ENCODE data around the gene MAT2A. TPM values are rescaled to one million over a fixed set of nuclear protein-coding genes. Genes with fewer than 3 reads are reported as not detected.

The MAT2A gene
- total RNA-seq, 1 experiment from 2014 or later: 444 TPM

DNA sequence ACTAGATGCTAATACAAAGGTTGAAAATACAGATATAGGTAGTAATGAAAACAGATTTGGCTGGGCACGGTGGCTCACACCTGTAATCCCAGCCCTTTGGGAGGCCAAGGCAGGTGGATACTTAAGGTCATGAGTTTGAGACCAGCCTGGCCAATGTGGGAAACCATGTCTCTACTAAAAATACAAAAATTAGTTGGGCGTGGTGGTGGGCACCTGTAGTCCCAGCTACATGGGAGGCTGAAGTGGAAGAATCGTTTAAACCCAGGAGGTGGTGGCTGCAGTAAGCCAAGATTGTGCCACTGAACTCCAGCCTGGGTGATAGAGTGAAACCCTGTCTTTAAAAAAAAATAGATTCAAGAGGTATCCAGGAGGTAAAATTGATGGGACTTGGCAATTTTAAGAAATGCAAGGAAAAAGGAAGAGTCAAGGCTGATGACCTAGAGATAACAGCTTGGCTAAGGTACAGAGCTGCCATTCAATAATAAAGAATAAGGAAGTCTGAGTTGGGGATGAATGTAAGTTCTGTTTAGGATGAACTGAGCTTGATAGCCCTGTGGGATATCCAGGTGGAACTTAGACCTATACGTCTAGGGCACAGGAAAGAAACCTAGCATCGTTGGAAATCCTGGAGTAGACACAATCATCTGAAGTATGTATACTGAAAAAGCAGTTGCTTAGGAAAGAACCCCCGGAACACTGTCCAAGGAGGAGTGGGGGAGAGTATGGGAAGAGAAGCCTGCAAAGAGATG, 9.1 kb downstream of the MAT2A start:
- H3K27ac ChIP-seq (ENCODE audit: low read depth, low read length): no peak overlapping the region
- DNase-seq (ENCODE audit: low read depth, low spot score) (no peak), ATAC-seq (no peak)
- H2AFZ ChIP-seq (ENCODE audit: low read depth, low read length, poor library complexity, severe bottlenecking): no peak overlapping the region
- TF ChIP-seq SRF (IDR thresholded peaks at IDR 0.05; ENCODE audit: low read depth) (no peak), POLR2AphosphoS5 (IDR thresholded peaks at IDR 0.05; ENCODE audit: low read depth, low read length) (0 out of 2 replicates have a peak, but pooled peaks have one; percentile 2)
- no peaks in the 10 kb centered on the region for H3K9me3 ChIP-seq (ENCODE audit: control insufficient read depth in 1 of 2, insufficient read depth in 1 of 2, low read depth in 1 of 2, low read length in 2 of 2)
- H3K9ac ChIP-seq (ENCODE audit: low read length): no peak overlapping the region
- no peaks in the 10 kb centered on the region for H3K27me3 ChIP-seq (ENCODE audit: insufficient read depth, low read length)
- H4K20me1 ChIP-seq (ENCODE audit: insufficient read depth): peaks cover 10% of the 10 kb centered on the region; the same call in 1 of the 2 replicates
- peaks cover 16 to 56% of the 10 kb centered on the region in 2 experiments; a peak in 3 of 4 replicates for H3K36me3 ChIP-seq (ENCODE audit: control insufficient read depth in 1 of 2, insufficient read depth in 2 of 2, low read length in 2 of 2)
- H3K79me2 ChIP-seq (ENCODE audit: insufficient read depth, low read length): peaks cover 6% of the 10 kb centered on the region
- no TSS peak for BruUV-seq (replicated peaks)
- peaks cover 0 to 9% of the 10 kb centered on the region in 2 experiments; a peak in 1 of 4 replicates for H3K4me1 ChIP-seq (ENCODE audit: control insufficient read depth in 1 of 2, insufficient read depth in 2 of 2, low read length in 2 of 2)
- ChIA-PET CTCF (interaction anchor here (0.9 to 5.0 kb wide), 3 partner anchors 9 to 128 kb away, joined by 3 to 118 read pairs (median 3); partner anchors contain the start of genes MAT2A and SH2D6), POLR2A (interaction anchor here (1.1 to 15.3 kb wide), 8 partner anchors 8 to 157 kb away, joined by 3 to 236 read pairs (median 3); partner anchors contain the start of genes MAT2A and SH2D6), RAD21 (ENCODE audit: low non-redundant PET in 1 of 2, low total read pairs in 2 of 2, uncharacterized antibody in 2 of 2, unreplicated experiment in 2 of 2) (interaction anchor here in 1 of 2 experiments (1.4 kb wide), 1 partner anchor 128 kb away, joined by 3 read pairs; no protein-coding TSS in a partner anchor)
- H3K4me2 ChIP-seq (ENCODE audit: low read length): no peak overlapping the region
- no peak overlapping the region for H3K4me3 ChIP-seq (replicated peaks in 1 of 2; ENCODE audit: low read depth in 1 of 2, low read length in 2 of 2)
- no peaks in the 10 kb centered on the region for H3K9me2 ChIP-seq (ENCODE audit: insufficient read depth)
- intact Hi-C loops (cut with micrococcal nuclease): no loop called here

DNA sequence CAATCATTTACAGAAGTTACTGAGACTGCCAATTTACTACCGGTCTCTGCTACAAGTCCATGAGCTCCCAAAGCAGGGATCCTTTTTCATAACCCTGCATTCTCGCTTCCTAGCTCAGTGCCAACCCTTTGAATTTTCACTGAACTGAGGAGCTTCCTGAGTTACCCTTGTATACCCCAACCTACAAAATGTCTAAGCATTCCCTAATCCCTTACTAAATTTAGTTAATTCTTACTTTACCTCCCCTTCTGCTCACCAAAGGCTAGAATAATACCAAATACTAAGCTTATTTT, 9.6 kb downstream of the MAT2A start:
- Histone ChIP-seq H3K36me3 (ENCODE audit: control insufficient read depth in 1 of 2, insufficient read depth in 2 of 2, low read length in 2 of 2) (peaks cover 14 to 54% of the 10 kb centered on the region in 2 experiments; a peak in 3 of 4 replicates), H3K9me3 (ENCODE audit: control insufficient read depth in 1 of 2, insufficient read depth in 1 of 2, low read depth in 1 of 2, low read length in 2 of 2) (no peaks in the 10 kb centered on the region), H3K27ac (ENCODE audit: low read depth, low read length) (no peak overlapping the region), H3K4me1 (ENCODE audit: control insufficient read depth in 1 of 2, insufficient read depth in 2 of 2, low read length in 2 of 2) (peaks cover 0 to 9% of the 10 kb centered on the region in 2 experiments; a peak in 1 of 4 replicates), H3K4me2 (ENCODE audit: low read length) (no peak overlapping the region), H2AFZ (ENCODE audit: low read depth, low read length, poor library complexity, severe bottlenecking) (no peak overlapping the region), H3K9ac (ENCODE audit: low read length) (no peak overlapping the region), H4K20me1 (ENCODE audit: insufficient read depth) (peaks cover 7% of the 10 kb centered on the region; the same call in 1 of the 2 replicates), H3K4me3 (replicated peaks in 1 of 2; ENCODE audit: low read depth in 1 of 2, low read length in 2 of 2) (no peak overlapping the region), H3K27me3 (ENCODE audit: insufficient read depth, low read length) (no peaks in the 10 kb centered on the region), H3K9me2 (ENCODE audit: insufficient read depth) (no peaks in the 10 kb centered on the region), H3K79me2 (ENCODE audit: insufficient read depth, low read length) (peaks cover under 1% of the 10 kb centered on the region; the same call in 1 of the 2 replicates)
- no peak for ATAC-seq
- RAD21 ChIA-PET (ENCODE audit: low non-redundant PET in 1 of 2, low total read pairs in 2 of 2, uncharacterized antibody in 2 of 2, unreplicated experiment in 2 of 2): interaction anchor here in 1 of 2 experiments (1.4 kb wide), 1 partner anchor 129 kb away, joined by 3 read pairs; no protein-coding TSS in a partner anchor
- POLR2A ChIA-PET: interaction anchor here (0.8 to 15.3 kb wide), 8 partner anchors 9 to 157 kb away, joined by 3 to 236 read pairs (median 3); partner anchors contain the start of genes MAT2A and SH2D6
- intact Hi-C loops (cut with micrococcal nuclease): no loop called here
- TF ChIP-seq YY1 (IDR thresholded peaks at IDR 0.05; ENCODE audit: extremely low read depth, insufficient replicate concordance, low read depth, low read length): no peak
- TF ChIP-seq, protein P1, sequence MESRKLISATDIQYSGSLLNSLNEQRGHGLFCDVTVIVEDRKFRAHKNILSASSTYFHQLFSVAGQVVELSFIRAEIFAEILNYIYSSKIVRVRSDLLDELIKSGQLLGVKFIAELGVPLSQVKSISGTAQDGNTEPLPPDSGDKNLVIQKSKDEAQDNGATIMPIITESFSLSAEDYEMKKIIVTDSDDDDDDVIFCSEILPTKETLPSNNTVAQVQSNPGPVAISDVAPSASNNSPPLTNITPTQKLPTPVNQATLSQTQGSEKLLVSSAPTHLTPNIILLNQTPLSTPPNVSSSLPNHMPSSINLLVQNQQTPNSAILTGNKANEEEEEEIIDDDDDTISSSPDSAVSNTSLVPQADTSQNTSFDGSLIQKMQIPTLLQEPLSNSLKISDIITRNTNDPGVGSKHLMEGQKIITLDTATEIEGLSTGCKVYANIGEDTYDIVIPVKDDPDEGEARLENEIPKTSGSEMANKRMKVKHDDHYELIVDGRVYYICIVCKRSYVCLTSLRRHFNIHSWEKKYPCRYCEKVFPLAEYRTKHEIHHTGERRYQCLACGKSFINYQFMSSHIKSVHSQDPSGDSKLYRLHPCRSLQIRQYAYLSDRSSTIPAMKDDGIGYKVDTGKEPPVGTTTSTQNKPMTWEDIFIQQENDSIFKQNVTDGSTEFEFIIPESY (IDR thresholded peaks at IDR 0.05; ENCODE audit: extremely low read depth, insufficient replicate concordance, low read length): no peak
- TF ChIP-seq POLR2AphosphoS5 (IDR thresholded peaks at IDR 0.05; ENCODE audit: low read depth, low read length): no peak
- TF ChIP-seq, protein P2, sequence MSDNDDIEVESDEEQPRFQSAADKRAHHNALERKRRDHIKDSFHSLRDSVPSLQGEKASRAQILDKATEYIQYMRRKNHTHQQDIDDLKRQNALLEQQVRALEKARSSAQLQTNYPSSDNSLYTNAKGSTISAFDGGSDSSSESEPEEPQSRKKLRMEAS (IDR thresholded peaks at IDR 0.05): no peak
- no peak for TF ChIP-seq ELF1 (IDR thresholded peaks at IDR 0.05; ENCODE audit: borderline replicate concordance, low read depth)
- CTCF ChIA-PET: interaction anchor here (0.9 to 5.0 kb wide), 4 partner anchors 10 to 135 kb away, joined by 3 to 118 read pairs (median 3); partner anchors contain the start of genes MAT2A and SH2D6
- no TSS peak for BruUV-seq (replicated peaks)
- DNase-seq (ENCODE audit: low read depth, low spot score): no peak

Measured in HCT116 (cell line).